Measurements from ENCODE around the gene SMIM20. TPM values are rescaled to one million over a fixed set of nuclear protein-coding genes. Genes with fewer than 3 reads are reported as not detected.

The SMIM20 gene
- total and polyA plus RNA-seq, 9 of the 15 experiments (the other 6 are each of a cell fraction or from before 2014, with no cell fraction given) = 25.1 to 51.0 (median 38.9) TPM

GRCh38 chr4:25936696-25937095 is 22.7 kb downstream of the SMIM20 start (continued):
- TF ChIP-seq MGA (IDR thresholded peaks at IDR 0.05) (0 out of 2 replicates have a peak, but pooled peaks have one; percentile 24), ZNF584 (CRISPR knock-in tag; IDR thresholded peaks at IDR 0.05; ENCODE audit: low read depth) (no peak), NFYB (IDR thresholded peaks at IDR 0.05; ENCODE audit: extremely low read depth, insufficient read length) (peak; percentile 67), USF2 (CRISPR knock-in tag; IDR thresholded peaks at IDR 0.05) (peak; percentile 72), GTF3C2 (IDR thresholded peaks at IDR 0.05; ENCODE audit: borderline replicate concordance, extremely low read depth, insufficient read length) (no peak), LCOR (CRISPR knock-in tag; IDR thresholded peaks at IDR 0.05) (no peak), NRF1 (conservative IDR thresholded peaks at IDR 0.05 in 1 of 2, IDR thresholded peaks at IDR 0.05 in 1 of 2) (peak; percentile 59 to 65; a peak in 3 of 4 replicates), RAD51 (IDR thresholded peaks at IDR 0.05; ENCODE audit: borderline replicate concordance, low read depth) (peak; percentile 74; the same call in 1 of the 2 replicates)
